GM19240 (cell line): ENCODE data around the gene MLLT11.
"Not testable (repeated sequence)": the region's sequence is repeated elsewhere in the genome, so short reads cannot be mapped to it uniquely, and the experiment has no call there.

Source experiments
- DNase-seq: peaks from one replicate; pipeline ENCODE4 v3.0.0; 2011; ENCODE audit warnings: low spot score; ENCODE audit not compliant: insufficient read length

The MLLT11 gene

DNA sequence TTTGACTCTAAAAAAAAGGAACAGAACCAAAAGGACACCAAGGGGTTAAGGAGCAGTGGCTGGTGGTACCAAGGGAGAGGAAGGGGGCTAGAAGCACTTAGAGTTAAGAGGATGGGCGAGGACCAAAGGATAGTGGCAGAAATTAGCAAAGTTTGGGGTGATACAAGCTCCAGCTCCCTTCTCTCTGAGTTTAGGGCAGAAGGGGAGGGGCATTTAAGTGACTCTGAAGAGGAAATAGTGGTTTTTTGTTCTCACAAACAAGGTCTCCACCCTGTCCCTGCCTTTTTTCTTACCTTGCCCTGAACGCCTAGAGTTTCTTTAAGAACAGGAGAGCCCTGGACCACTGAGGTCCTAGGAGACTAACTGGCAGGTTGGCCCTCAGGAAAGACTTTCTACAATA lies 4.0 kb upstream of the MLLT11 start:
- DNase-seq, result no peak

DNA sequence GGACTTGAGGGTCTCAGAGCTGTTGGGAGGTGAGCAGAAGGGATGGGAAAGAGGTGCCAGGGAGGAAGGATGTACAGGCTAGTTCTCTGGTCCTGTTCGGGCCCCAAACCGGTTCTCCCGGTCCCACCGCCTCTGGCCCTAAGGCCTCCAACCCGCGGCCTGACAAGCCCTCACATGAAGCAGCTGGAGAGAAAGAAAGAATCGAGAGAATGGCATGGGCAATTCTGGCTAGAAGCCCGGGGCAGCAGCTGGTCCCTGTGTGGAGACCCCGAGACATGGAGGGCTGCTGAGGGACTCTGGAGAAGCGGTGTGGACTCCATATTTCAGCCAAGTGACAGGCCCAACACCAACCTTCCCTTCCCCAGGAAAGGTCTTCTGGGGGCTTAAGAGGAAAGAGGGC lies 1.5 kb upstream of the MLLT11 start:
- DNase-seq, result no peak

- DNase-seq, result peak; percentile 67
These were observed 839 bp upstream of the MLLT11 start, which contains the start of gene CDC42SE1 for GRCh38 chr1:151059109-151060006. TSS of gene CDC42SE1 (minus strand) at chr1:151059622. CDS start at chr1:151055730, 3,892 bp downstream.

DNA sequence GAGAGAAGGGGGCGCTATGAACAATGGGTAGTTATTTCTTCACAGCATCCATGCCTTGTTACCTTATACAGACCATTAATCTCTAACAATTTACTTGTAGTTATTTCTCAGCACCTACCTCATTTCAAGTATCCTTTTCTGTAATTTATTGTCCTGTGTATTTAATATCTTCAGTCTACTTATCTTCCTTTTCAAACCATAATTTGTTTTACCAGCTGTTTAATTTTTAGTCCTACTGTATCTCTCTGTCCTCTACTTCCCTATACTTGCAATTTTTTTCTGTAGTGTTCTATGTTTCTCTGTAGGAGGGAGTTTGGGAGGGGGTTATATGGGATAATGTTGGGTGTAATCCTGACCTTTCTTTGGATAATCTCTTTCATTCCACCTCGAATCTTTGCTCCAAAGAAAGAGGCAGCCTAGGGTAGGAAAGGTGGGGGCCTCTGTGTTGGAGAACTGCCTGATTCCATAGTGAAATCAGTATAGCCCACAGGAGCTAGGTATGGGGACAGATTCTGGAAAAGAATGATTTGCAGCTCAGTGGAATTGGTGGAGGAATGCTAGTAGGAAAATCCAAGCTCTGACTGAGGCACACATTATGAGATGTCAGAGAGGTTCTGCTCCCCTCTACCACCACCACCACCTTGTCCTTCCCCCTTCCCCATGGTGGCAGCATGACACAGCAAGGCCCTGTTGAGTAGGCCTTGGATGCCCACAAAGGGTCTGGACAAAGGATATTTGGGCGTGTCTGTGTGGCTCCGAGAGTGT lies 642 bp downstream of the MLLT11 start:
- DNase-seq, result no peak

DNA sequence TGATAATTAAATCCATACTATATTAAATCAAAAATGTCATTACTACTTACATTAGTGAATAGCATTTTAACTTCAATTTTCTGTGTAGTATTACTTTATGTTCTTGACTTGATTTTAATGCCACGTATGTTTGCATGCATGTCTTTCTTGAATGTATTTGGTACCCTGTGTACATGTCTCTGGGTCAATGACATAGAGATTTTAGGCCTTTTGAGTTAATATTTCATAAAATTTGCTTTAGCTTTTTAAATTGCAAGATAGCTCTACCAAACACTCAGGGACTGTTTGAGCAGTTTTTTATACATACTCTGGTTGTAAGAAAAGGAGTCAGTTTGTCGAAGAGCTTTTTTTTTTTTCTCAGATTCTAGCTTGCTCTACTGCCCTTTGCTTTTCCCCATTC lies 1.5 kb downstream of the MLLT11 start:
- DNase-seq, result no peak

DNA sequence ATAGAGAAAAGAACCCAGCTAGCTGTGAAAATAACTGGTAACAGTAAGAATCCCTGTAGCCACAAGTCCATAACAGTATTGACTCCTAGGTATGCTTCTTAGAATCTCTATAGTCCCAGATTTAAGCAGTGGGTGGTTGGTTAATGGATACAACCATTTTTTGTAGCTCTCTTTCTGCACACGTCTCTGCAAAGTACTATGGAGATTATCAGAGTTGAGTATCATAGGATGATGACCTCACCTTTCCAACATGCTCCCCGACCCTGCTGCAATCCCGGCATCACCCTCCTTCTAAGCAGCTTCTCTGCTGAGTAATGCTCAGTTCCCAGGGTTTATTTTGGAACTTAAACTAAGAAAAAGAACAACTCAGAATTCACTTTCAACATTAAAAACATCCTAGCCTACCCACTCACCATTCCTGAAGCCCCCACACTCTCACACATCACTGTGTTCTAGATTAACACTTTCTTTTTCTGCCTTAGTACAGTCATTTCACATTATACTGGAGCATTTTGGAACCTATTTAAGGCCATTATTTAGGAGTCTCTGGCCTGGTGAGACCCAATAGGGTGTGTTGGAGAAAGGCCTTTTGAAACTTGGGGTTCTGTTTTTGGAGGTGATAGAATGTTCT lies 2.7 kb downstream of the MLLT11 start:
- DNase-seq, result no peak

DNA sequence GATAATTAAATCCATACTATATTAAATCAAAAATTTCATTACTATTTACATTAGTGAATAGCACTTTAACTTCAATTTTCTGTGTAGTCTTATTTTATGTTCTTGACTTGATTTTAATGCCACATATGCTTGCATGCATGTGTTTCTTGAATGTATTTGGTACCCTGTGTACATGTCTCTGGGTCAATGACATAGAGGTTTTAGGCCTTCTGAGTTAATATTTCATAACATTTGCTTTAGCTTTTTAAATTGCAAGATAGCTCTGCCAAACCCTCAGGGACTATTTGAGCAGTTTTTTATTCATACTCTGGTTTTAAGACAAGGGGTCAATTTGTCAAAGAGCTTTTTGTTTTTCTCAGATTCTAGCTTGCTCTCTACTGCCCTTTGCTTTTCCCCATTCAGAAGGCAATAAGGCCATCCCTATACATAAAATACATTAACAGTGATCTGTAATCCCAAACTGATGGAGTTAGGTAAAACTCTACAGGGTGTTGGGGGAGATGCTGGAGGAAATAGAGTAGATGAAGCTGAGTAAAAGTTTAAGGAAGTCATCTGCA lies 5.0 kb downstream of the MLLT11 start:
- DNase-seq, result no peak

DNA sequence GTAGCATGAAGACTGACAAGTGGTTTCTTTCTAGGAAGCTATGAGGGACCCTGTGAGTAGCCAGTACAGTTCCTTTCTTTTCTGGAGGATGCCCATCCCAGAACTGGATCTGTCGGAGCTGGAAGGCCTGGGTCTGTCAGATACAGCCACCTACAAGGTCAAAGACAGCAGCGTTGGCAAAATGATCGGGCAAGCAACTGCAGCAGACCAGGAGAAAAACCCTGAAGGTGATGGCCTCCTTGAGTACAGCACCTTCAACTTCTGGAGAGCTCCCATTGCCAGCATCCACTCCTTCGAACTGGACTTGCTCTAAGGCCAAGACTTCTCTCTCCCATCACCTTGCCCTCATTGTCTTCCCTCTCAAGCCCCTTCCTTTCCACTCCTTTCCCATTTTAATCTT lies 7.0 kb downstream of the MLLT11 start:
- no peak for DNase-seq

- no peak for DNase-seq
These were observed 8.9 kb downstream of the MLLT11 start for GRCh38 chr1:151069103-151069486.

DNA sequence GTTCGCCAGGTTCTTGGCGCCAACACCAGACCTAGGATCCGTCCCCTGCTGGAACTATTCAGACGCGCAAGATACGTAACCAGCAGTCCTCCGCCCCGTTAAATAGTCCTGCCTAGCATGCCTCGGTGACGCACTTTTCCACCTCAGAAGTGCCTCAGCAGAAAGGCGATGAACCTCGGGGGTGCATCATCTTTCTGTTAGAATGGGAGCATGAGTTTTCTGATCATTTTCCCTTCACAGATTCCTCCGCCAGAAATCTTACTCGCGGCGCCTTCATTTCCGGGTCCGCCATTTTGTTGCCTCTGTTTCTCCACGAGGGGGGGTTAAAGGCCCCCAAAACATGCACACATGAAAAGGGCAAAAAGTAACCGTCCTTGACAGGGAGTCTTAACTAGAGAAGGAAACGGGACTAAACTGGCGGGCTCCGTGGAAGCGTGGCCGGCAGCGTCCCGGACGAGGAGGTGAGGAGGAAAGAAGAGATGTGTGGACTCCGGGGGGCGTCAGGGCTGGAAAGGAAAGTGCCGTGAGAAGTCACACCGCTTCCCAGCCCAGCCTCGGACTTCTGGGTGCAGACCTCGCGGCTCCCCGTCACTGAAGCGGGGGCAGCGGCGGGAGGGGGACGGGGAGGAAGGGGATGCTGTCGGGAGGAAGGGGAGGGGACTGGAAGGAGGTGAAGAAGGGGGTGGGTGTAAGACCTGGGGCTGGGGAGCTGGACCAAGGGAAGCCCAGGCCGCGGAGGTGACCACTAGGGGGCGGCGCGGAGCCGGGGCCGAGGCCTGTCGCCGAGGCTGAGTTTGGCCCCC lies 10.5 kb downstream of the MLLT11 start, which contains the start of gene GABPB2:
Gene GABPB2 (plus strand): TSS at position 288 of the 803 bp plus-strand sequence. CDS start 17,429 bp downstream, outside the sequence.
- DNase-seq, result peak; percentile 74

GRCh38 chr1:151072224-151072623 lies 12.0 kb downstream of the MLLT11 start:
- DNase-seq, result no peak

- no peak for DNase-seq
These were observed 25.9 kb downstream of the MLLT11 start for GRCh38 chr1:151085953-151086559.

- DNase-seq, result not testable (repeated sequence)
These were observed 37.2 kb downstream of the MLLT11 start for GRCh38 chr1:151097426-151097825.

DNA sequence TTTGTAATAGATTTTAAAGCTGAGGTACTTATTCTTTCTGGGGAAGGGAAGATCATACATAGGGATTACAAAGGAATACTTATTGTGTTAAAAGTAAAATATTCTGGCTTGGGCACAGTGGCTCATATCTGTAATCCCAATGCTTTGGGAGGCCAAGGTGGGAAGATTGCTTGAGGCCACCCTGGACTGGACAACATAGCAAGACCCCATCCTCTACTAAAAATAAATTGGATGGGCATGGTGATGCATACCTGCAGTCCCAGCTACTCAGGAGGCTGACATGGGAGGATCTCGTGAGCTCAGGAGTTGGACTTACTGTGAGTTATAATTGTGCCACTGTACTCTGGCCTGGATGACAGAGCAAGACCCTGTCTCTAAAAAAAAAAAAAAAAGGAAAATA lies 37.9 kb downstream of the MLLT11 start:
- DNase-seq, result no peak

DNA sequence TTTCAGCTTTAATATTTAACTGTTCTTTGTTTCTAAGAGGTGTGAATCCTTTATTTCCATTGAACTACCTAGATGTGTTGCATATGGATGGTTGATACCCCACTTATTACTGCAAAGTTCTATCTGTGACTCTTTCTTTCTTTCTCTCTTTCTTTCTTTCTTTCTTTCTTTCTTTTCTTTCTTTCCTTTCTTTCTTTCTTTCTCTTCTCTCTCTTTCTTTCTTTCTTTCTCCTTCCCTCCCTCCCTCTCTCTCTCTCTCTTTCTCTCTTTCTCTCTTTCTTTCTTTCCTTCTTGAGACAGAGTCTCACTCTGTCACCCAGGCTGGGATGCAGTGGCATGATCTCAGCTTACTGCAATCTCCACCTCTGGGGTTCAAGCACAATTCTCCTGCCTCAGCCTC lies 44.4 kb downstream of the MLLT11 start:
- no peak for DNase-seq

- DNase-seq, result no peak
These were observed 46.7 kb downstream of the MLLT11 start for GRCh38 chr1:151106894-151107293.

DNA sequence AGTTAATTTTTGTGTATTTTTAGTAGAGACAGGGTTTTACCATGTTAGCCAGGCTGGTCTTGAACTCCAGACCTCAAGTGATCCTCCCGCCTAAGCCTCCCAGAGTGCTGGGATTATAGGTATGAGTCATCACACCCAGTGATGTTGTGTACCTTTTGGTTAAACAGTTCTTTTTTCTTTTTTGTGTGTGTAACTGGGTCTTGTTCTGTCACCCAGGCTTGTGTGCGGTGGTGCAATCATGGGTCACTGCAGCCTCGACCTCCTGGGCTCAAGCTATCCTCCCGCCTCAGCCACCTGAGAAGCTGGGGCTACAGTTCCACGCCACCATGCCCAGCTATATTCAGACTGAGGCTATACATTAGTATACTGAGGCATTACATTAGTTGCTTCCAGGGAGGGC lies 48.1 kb downstream of the MLLT11 start:
- no peak for DNase-seq

GRCh38 chr1:151113877-151114276 lies 53.7 kb downstream of the MLLT11 start:
- no peak for DNase-seq
